ENCODE data around the gene IGF2BP1.

IGF2BP1 gene

DNA sequence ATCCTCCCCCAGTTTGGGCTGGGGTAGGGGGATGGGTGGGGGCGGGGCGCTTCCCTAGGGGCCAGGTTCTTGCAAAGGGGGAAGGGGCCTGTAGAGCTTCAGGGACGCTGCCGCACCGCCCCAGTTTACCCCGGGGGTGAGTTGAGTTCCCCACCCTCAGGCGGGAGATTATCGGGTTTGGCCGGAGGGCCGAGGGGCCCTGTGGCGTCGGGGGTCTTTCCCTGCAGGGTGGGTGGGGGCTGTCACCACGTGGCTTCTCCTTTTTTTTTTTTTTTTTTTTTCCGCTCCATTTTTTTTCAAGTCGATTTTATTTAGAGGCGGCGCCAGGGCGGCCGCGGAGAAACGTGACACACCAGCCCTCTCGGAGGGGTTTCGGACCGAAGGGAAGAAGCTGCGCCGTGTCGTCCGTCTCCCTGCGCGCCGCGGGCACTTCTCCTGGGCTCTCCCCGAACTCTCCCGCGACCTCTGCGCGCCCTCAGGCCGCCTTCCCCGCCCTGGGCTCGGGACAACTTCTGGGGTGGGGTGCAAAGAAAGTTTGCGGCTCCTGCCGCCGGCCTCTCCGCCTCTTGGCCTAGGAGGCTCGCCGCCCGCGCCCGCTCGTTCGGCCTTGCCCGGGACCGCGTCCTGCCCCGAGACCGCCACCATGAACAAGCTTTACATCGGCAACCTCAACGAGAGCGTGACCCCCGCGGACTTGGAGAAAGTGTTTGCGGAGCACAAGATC, at the start of gene IGF2BP1:
IGF2BP1 (plus strand) TSS at position 283 of the 724 bp plus-strand sequence; CDS start at position 644, 361 bp downstream.
- DNase-seq (ENCODE audit: low read depth in 3 of 3): no peak

DNA sequence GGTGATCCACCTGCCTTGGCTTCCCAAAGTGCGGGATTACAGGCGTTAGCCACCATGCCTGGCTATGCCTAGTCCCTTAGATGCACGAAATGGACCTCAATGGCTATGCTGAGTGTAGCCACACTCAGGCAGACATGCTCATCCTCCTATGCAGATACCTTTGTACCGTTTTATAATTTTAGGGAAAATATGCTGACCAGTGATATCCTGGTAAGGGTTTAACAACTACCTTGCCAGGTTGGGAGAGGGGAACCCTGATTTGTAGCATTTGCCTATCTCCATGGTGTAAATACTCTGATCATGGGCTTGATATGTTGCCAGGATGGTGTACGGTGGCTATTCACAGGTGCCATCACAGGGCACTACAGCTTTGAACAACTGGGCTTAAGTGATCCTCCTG, 45.6 kb upstream of the IGF2BP1 start:
- DNase-seq (ENCODE audit: low read depth in 3 of 3): no peak

DNA sequence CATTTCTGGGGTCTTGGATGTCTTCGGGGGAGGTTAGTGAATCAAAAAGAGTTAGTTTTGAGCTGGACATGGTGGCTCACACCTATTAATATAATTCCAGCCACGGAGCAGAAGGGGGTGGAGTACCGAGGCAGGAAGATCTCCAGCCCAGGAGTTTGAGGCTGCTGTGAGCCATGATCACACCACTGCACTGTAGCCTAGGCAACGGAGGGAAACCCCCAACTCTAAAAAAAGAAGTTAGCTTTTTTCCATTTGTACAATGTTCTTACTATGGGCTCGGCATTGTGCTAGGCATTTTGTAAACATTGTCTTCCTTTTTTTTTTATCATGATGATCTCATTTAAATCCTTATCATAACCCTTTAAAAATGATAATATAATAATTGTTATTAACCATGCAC, 44.3 kb upstream of the IGF2BP1 start:
- DNase-seq (ENCODE audit: low read depth in 3 of 3): no peak

DNA sequence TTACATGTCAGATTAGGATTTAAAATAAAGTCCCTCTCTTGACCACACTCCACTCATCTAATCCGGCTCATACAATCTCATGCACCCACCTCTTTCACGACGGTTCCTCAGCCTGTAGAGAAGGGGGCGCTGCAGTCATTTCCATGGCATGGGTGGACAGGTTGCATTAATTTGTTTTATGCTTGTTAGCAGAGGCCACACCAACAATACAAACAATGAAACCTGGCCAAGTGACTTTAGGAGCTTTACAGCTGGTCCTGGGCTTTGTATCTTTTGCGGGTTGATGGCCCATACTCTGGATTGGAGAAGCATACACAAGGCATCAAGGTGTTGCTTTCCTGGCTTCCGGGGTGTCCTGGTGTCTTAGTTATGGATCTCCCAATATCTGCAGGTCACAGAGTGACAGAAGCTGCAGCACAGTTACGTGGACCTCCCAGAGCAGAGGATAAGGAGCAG, 42.9 kb upstream of the IGF2BP1 start:
- no peak for DNase-seq (ENCODE audit: low read depth in 3 of 3)

DNA sequence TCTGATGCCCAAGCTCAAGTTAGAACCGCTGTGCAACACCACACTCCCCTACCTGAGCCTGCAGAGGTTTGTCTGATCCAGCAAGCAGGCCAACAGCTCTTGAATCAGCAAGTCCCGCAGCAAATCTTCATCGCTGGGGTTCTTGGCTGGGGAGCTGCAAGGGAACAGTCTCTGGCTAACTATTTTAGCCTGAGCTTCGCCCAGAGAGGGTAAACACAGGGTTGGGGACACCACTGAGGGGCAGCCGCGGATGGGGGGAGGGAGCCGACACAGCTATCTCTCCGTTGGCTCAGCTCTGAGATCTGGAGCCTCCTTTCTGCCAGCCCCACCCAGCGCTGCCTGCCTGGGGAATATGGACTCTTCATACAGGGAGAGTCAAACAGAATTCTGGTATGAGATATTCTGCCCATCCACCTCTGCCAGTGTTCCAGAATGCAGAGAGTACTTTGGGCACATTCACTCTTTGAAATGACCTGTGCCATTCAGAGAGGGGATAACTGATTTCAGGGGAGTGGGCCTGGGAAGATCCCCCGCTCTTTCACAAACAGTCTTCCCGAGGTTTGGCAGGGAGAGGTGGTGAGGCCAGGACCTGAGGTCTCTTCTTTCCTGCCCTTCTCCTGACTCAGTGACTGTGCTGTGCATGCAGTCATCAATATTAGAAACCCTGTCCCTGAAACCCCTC, 36.2 kb upstream of the IGF2BP1 start:
- no peak for DNase-seq (ENCODE audit: low read depth in 3 of 3)

DNA sequence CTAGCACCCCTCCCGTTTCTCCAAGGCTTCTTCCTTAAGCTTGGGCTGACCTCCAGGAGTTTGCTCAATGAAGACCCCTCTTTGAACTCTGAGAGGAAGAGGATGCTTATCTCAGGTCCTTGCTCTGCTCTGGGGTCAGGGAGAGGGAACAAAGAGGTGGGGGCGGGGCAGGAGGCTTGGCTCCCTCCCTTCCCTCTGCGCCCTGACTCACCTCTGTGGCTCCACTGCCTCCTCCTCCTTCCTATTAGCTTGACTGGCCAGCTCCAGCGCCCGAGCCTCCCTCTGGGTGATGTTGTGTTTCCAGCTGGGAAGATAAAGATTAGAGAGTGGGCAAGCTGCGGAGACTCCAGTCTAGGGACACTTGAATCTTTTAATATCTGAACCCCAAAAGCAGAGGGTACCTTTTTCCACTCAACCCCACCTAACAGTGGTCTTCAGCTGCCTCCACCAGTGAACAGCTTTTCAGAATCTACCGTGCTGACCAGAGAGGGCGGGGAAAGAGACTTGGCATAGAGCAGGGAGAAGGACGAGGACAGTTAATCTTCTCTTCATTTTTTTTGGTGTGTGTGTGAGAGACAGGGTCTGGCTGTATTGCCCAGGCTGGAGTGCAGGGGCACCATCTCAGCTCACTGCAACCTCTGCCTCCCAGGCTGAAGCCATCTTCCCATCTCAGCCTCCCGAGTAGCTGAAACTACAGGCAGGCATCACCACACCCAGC, 35.5 kb upstream of the IGF2BP1 start:
- no peak for DNase-seq (ENCODE audit: low read depth in 3 of 3)

DNA sequence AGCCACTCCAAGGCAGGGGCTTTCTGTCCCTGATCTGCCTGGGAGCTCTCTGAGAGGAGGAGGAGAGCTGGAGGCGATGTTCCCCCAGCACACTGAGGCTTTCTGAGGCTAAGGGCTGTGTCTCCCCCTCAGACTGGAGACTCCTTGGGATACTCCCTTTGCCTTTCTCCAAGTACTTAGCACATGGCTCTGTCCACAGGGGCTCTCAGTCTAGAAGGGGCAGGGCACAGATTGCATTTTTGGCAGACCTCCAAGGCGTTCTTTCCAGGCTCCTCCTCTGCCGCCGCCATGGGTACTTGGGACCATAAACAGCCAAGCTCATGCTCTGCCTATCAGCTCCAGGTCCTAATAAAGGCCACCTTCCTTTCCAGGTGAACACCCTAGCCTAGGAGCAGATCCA, 27.0 kb upstream of the IGF2BP1 start:
- DNase-seq (ENCODE audit: low read depth in 3 of 3): no peak

DNA sequence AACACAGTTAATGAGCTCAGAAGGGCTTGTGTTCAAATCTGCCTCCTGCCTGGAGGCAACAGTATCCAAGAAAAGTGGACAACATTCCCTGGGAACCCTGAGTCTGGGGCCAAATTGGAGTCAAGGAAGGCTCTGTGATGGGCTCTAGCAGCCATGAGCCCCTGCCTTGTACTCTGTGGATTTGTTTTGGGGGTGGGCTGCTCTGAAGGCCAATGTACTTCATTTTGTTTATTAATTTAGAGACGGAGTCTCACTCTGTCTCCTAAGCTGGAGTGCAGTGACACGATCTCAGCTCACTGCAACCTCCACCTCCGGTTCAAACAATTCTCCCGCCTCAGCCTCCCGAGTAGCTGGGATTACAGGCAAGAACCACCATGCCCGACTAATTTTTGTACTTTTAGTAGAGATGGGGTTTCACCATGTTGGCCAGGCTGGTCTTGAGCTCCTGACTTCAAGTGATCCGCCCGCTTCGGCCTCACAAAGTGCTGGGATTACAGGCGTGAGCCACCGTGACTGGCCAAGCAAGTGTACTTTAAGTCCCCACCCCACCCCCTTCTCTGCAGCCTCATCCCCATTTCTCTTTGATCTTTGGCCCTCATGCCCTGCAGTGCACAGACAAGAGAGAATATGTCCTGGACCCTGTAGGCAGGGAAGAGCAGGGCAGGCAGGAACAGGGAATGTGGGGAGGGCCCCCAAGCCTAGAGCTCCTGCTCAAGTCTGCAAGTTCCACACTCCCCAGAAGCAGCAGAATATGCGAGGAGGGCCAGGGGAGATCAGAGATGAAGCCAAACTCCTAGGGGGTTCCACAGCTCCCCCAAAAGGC, 26.1 kb upstream of the IGF2BP1 start:
- no peak for DNase-seq (ENCODE audit: low read depth in 3 of 3)

DNA sequence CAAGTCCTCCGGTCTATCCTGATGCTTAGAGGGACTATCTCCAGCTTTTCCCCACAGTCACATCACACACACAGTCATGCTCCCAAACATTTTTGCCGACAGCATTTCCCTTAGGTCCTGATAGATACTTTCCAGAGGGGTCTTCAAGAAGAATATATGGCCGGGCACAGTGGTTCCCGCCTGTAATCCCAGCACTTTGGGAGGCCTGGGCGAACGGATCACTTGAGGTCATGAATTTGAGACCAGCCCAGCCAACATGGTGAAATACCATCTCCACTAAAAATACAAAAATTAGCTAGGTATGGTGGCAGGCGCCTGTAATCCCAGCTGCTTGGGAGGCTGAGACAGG, 24.5 kb upstream of the IGF2BP1 start:
- no peak for DNase-seq (ENCODE audit: low read depth in 3 of 3)

DNA sequence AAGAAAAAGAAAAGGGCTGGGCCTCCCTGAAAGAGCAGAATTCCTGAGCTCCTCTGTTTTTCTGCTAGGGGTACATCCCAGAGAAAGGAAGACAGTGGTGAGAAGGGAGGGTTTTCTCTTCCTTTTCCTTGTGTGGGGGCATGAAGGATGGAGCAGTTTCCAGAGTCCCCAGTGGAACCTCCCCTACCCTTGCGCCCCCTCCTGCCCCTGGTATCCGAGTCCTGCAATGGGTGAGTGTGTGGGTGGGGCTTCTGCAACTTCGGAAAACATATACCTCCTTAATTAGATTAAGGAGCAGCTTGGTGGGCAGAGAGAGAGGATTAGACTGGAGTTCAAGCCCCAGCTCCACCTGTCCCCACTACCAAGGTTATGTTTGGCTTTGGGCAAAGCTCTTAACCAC, 23.4 kb upstream of the IGF2BP1 start:
- DNase-seq (ENCODE audit: low read depth in 3 of 3): no peak

DNA sequence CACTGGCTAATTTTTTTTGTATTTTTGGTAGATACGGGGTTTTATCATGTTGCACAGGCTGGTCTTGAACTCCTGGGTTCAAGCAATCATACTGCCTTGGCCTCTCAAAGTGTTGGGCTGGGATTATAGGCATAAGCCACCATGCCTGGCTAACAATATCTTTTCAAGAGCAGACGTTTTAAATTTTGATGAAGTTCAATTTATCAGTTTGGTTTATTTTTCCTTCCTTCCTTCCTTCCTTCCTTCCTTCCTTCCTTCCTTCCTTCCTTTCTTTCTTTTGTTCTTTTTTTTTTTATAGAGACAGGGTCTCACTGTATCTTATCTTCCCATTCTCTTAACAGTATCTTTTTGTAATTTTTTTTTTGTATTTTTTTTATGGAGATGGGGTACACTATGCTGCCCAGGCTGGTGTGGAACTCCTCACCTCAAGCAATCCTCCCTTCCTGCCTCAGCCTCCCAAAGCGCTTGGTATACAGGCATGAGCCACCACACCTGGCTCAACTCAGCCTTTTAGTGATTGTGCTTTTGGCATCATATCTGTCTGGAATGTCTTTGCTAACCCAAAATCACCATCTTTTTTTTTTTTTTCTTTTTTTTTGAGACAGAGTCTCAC, 15.2 kb upstream of the IGF2BP1 start:
- no peak for DNase-seq (ENCODE audit: low read depth in 3 of 3)

DNA sequence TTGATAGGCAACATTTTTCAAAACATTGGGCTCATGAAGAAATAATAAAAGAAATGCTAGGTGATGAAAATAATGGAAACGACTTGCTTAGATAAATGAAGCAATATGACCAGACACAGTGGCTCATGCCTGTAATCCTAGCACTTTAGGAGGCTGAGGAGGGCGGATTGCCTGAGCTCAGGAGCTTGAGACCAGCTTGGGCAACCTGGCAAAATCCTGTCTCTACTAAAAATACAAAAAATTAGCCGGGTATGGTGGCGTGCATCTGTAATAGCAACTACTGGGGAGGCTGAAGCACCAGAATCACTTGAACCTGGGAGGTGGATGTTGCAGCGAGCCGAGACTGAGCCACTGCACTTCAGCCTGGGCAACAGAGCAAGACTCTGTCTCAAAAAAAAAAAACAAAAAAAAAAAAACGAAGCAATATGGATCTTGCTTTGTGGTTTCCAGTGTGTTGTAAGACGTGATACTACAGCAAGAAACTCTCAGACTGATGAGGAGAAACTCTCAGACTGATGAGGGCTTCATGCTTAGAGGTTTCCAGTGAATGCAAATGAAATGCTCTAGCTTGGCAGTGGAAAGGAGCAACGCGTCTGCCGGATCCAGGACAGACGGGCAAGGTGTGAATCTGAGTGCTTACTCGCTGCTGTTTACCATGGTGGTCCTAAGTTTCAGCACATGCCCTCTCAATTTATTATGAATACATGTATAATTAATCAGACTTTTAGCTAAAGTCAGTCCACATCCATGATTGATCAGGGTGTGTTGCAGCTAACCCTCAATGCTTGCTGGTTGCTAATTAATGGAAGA, 11.5 kb upstream of the IGF2BP1 start:
- DNase-seq (ENCODE audit: low read depth in 3 of 3): no peak

DNA sequence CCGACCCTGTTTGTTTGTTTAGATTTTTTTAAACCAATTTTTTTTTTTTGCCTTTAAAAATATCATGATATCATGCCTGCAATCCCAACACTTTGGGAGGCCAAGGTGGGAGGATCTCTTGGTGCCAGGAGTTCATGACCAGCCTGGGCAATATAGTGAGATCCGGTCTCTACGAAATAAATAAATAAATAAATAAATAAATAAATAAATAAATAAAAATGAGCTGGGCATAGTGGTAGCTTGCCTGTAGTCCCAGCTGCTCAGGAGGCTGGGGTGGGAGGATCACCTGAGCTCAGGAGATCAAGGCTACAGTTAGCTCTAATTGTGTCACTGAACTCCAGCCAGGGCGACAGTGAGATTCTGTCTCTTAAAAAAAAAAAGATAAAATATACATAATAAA, 8.1 kb upstream of the IGF2BP1 start:
- DNase-seq (ENCODE audit: low read depth in 3 of 3): no peak

DNA sequence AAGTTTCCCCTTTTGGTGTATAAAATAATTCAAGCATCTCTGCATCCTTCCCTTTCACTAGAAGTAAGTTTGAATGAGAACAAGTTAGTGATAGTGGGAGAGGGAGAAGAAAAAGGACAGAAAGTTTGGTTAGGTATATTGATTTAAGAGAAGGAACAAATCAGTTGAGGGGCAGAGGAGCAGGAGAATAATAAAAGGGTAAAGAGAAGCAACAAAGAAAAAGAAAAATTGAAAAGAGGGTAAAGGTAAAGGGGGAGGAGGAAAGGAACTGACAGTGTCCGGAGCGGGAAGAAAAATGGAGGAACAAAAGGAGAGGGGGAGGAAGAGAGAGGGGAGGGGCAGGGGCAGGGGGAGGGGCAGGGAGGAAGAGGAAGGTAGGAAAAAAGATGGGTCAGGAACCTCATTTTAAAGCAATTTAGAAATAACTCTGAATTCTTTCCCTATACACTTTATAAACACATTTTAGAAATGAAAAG, 6.3 kb upstream of the IGF2BP1 start:
- DNase-seq (ENCODE audit: low read depth in 3 of 3): no peak

DNA sequence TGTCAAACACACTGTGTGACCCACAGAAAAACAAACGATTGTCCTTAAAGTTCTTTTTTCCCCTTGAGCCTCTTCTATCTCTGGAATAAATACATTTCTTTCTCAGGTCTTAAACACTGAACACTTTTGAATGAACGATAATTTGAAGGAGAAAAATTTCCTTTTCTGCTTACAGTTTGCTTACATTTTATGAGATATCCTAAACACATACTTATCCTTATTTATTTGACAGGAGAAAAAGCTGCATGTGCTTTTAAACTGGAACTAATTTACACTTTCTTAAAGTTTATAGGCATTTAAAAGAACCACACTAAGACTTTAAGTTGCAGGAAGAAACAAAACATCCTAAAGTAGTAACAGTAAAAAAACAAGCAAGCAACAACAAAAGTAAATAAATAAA, 4.7 kb upstream of the IGF2BP1 start:
- DNase-seq (ENCODE audit: low read depth in 3 of 3): no peak

DNA sequence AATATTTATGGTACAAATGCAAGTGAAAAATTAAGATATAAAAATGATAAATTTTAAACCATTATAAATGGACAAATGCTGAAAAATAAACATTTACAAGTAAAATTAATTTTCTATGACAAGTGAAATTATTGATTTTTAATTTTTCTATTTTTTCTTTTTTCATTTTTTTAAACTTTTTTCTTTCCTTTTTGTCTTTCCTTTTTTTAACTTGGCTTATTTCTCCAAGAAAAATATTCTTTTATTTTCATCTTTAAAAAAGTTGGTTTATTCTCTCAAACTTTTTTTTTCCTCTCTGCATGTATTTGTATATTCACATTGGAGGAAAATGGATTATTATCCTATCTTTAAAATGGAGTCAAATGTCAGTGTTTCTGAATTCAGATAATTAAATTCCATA, 3.9 kb upstream of the IGF2BP1 start:
- DNase-seq (ENCODE audit: low read depth in 3 of 3): no peak

DNA sequence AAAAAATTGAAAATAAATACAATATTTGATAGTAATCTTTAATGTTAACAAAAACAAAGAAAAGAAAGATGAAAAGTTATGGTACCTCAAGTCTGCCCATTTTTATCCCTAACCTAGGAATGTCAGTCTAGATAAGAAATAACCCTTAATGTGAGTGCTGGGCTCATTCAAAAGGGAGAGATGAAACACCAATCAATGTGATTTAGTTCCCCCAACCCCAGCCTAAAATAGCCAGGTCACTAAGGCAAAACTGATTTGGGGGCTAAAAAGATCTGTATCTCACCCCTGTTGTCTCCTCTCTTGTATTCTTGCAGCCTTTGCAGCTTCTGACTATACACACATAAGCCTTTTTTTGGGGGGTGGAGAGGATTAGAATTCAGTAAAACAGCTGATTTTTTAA, 3.2 kb upstream of the IGF2BP1 start:
- DNase-seq (ENCODE audit: low read depth in 3 of 3): no peak

DNA sequence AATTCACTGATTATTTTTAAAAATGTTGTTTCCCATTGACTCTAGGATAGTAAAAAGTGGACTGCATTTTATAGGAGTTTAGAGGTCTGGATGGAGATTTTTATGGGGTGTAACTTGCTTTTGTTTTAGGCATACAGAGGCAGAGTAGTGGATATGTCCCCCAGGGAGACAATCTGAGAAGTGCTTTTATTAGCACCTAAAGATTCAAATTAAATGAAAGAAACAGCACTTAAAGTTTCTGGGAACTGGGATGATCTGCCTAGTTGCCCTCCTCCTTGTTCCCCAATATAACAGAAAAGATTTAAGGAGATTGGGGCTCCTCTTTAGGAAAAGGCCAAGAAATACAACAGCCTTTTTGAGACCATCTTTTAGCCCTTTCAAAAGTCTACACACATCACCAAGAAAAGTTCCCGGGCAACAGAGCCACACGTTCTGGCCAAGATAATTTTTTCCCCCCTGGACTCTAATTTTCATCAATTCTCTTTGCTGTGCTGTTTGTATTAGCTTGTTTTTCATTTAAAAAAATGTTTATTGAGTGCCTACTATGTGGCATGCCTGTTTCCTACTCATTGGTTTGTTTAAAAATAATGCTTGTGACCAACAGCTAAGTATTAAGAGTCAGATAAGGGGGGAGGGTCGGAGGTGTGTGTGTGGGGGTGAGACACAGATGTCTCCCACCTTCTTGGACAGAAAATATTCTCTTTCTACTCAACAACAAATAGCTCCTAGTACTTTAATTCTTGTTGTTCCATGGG, 2.5 kb upstream of the IGF2BP1 start:
- DNase-seq (ENCODE audit: low read depth in 3 of 3): no peak

DNA sequence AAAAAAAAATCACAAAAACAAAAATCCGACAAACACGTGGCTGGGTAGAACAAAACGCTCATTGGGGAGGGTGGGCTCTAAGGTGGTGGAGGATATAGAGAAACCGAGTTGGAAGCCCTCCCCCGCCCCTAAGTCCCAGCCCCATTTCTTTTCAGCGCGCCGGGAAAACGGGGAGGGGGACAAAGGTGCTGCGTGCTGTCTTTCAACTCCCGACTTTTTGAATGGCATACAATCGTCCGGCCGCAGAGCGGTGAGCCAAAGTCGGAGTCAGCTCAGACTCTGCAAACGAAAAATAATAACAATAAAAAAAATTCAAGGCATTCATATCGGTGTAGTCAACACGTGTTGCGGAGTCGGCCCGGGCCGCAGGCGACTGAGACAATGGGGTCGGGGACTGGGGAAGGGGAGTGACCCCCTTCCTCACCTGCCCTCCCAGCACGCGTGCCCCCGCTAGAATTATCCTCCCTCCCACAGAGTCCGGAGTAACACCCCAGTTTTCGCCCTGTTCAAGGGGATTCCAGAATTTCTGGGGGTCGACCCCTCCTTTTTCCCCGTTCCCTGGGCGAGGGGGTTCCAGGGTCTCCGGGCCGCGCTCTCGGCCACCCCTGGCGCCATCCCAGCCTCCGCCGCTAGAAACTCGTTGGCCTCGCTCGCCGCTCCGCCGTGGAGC, 1.7 kb upstream of the IGF2BP1 start:
- DNase-seq (ENCODE audit: low read depth in 3 of 3): no peak

Data from stimulated activated CD4-positive, alpha-beta T cell treated with anti-CD3 and anti-CD28 coated beads, TNF-alpha, amount 100 ng/mL, for 48 hours (primary cell).